ENCODE measurements around the gene CLIC5.

Gene CLIC5

GRCh38 chr6:46014511-46015118 is 1.0 kb downstream of the CLIC5 start:
- DNase-seq (ENCODE audit: low read depth, low spot score), result peak; percentile 5
- H3K4me3 ChIP-seq (ENCODE audit: low read depth, low read length), result peak overlapping the region; percentile 12
- TF ChIP-seq CTCF (IDR thresholded peaks at IDR 0.05; ENCODE audit: low read depth, low read length), result no peak
- in situ Hi-C loops (cut with HindIII; ENCODE audit: low sequenced_read_pairs), result no loop called here

GRCh38 chr6:46014046-46014445 is 1.6 kb downstream of the CLIC5 start:
- no peak for TF ChIP-seq CTCF (IDR thresholded peaks at IDR 0.05; ENCODE audit: low read depth, low read length)
- in situ Hi-C loops (cut with HindIII; ENCODE audit: low sequenced_read_pairs), result no loop called here
- no peak for DNase-seq (ENCODE audit: low read depth, low spot score)
- H3K4me3 ChIP-seq (ENCODE audit: low read depth, low read length), result no peak overlapping the region

- in situ Hi-C loops (cut with HindIII; ENCODE audit: low sequenced_read_pairs), result no loop called here
- no peak overlapping the region for H3K4me3 ChIP-seq (ENCODE audit: low read depth, low read length)
- no peak for TF ChIP-seq CTCF (IDR thresholded peaks at IDR 0.05; ENCODE audit: low read depth, low read length)
- no peak for DNase-seq (ENCODE audit: low read depth, low spot score)
These were observed 2.0 kb downstream of the CLIC5 start for GRCh38 chr6:46013639-46014038.

GRCh38 chr6:46012834-46013233 is 2.8 kb downstream of the CLIC5 start:
- no peak overlapping the region for H3K4me3 ChIP-seq (ENCODE audit: low read depth, low read length)
- no peak for TF ChIP-seq CTCF (IDR thresholded peaks at IDR 0.05; ENCODE audit: low read depth, low read length)
- no peak for DNase-seq (ENCODE audit: low read depth, low spot score)
- in situ Hi-C loops (cut with HindIII; ENCODE audit: low sequenced_read_pairs), result no loop called here

- H3K4me3 ChIP-seq (ENCODE audit: low read depth, low read length), result no peak overlapping the region
- in situ Hi-C loops (cut with HindIII; ENCODE audit: low sequenced_read_pairs), result no loop called here
- no peak for TF ChIP-seq CTCF (IDR thresholded peaks at IDR 0.05; ENCODE audit: low read depth, low read length)
- peak; percentile 39 for DNase-seq (ENCODE audit: low read depth, low spot score)
These were observed 4.2 kb downstream of the CLIC5 start for GRCh38 chr6:46011188-46012085.

GRCh38 chr6:46010771-46011170 is 4.9 kb downstream of the CLIC5 start:
- no peak overlapping the region for H3K4me3 ChIP-seq (ENCODE audit: low read depth, low read length)
- DNase-seq (ENCODE audit: low read depth, low spot score), result no peak
- in situ Hi-C loops (cut with HindIII; ENCODE audit: low sequenced_read_pairs), result no loop called here
- TF ChIP-seq CTCF (IDR thresholded peaks at IDR 0.05; ENCODE audit: low read depth, low read length), result no peak

Measured in astrocyte of the spinal cord (primary cell).